ENCODE measurements around the gene METTL9.

- TF ChIP-seq CTCF (IDR thresholded peaks at IDR 0.05) (no peak), POLR2A (IDR thresholded peaks at IDR 0.05) (no peak)
Observed at GRCh38 chr16:21626659-21627277, 27.4 kb downstream of the METTL9 start.

Measured in Peyer's patch (tissue), 4 donors.